Measurements from ENCODE around the gene LEFTY1. TPM values are rescaled to one million over a fixed set of nuclear protein-coding genes. Genes with fewer than 3 reads are reported as not detected.

Gene LEFTY1
- total RNA-seq, 2 experiments from 2014 or later = not detected

DNA sequence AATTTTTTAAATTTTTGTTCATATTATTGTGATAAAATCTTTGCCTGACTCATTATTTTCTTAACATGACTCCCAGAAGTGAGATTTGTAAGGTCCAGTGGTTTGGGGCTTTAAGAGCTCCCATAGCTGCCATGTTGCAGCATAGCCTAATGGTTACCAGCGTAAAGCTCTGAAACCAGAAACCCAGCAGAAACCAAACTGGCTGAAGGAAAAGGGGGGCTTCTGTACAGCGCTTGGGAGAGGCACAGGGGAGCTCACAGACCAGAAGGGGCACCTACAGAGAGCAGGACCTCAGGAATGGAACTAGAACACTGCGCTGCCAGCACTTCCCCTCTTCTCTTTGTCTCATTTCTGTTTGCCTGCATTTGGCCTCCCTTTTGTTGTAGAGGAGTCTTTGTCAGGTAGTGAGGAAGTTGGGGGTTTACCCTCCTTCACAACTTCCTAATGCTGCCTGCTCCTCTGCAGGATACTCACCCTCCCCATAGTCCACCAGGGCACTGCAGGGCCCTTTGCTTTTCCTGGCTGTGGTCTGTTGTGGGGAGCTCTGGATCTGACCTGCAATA is 37.7 kb upstream of the LEFTY1 start:
- ChIA-PET POLR2A (interaction anchor here (0.6 to 1.4 kb wide), 4 partner anchors 11 to 459 kb away, joined by 3 to 6 read pairs (median 4); partner anchors contain the start of genes SDE2 and SRP9), CTCF (interaction anchor here (1.3 to 1.5 kb wide), 2 partner anchors 16 to 36 kb away, joined by 5 read pairs; no protein-coding TSS in a partner anchor)
- H3K27ac Mint-ChIP-seq = peak overlapping the region; percentile 75
- H3K27me3 Mint-ChIP-seq (ENCODE audit: low read depth) = no peaks in the 10 kb centered on the region
- H3K9me3 Mint-ChIP-seq (ENCODE audit: insufficient read depth) = no peaks in the 10 kb centered on the region
- ATAC-seq (no peak), DNase-seq (no peak)
- H3K4me1 Mint-ChIP-seq (ENCODE audit: low read depth) = peaks cover 48% of the 10 kb centered on the region
- no peak overlapping the region for H3K4me3 Mint-ChIP-seq
- H3K36me3 Mint-ChIP-seq (ENCODE audit: low read depth) = peaks cover 11% of the 10 kb centered on the region

DNA sequence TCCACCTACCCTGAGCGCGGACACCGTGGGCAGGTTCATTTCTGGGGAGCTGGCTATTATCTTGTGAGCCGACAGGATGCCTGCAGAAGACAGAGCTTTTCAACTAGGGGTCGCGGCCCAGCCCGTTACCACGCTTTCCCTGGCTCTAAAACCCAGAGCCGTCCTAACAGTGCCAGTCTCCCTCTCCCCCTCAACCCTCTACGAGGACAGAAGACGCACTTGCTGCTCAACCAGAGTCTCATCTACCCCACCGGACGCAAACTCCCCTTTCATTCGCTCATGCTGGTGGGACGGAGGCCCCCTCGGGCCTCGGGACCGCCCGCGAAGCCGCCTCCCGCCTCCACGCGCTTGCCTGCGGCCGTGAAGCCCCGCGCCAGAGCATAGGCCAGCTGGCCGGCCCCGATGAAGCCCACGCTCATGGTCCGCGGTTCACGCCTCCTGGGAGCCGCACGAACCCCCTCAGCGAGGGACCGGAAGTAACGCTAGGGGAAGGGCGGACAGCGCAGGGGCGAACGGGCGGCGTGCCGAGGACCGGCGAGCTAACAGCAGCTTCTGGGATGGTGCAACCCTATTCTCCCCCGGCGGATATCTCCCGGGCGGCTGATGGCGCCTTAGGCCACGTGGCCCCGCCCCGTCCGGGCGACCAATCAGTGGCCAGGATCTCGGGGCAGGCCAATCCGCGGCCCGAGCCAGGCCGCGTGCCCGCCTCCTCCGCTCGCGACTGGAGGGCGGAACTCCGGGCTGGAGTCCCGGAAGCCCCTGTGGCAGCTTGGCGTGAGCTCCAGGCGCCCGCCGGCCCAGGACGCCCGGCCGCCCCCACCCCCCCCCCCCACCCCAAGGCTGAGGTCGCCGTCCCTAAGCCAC is 35.0 kb upstream of the LEFTY1 start, which contains the start of gene PYCR2:
PYCR2 (minus strand) TSS at position 559 of the 864 bp plus-strand sequence; CDS start at position 419, 140 bp downstream.
- ChIA-PET CTCF (interaction anchor here (0.6 to 2.2 kb wide), 9 partner anchors 7 to 146 kb away, joined by 3 to 11 read pairs (median 5); partner anchors contain the start of gene SRP9), POLR2A (interaction anchor here (0.6 to 2.7 kb wide), 19 partner anchors 14 to 496 kb away, joined by 3 to 23 read pairs (median 5); partner anchors contain the start of genes H3-3A, LBR, SDE2 and SRP9)
- Mint-ChIP-seq H3K4me3 (peak within 1 kb of the TSS; percentile 97), H3K4me1 (ENCODE audit: low read depth) (peaks cover 65% of the 10 kb centered on the region), H3K27ac (peak within 1 kb of the TSS; percentile 97), H3K36me3 (ENCODE audit: low read depth) (peaks cover 32% of the 10 kb centered on the region), H3K9me3 (ENCODE audit: insufficient read depth) (no peaks in the 10 kb centered on the region), H3K27me3 (ENCODE audit: low read depth) (no peaks in the 10 kb centered on the region)
- DNase-seq (peak; percentile 96), ATAC-seq (peak; percentile 98)

DNA sequence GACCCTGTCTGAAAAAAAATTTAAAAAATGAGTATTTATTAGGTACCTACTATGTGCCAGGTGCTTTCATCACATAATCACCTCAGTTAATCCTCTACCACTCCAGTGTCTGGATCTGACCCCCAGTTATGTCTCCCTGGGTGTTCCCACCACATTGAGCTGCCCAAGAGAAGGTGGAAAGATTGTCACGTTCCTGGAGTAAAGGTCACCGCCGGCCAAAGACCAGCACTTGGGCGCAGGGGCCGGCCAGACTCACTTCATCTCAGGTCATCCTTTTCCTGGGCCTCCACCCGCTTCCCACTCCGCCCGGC is 34.4 kb upstream of the LEFTY1 start:
- peaks cover 59% of the 10 kb centered on the region for H3K4me1 Mint-ChIP-seq (ENCODE audit: low read depth)
- H3K36me3 Mint-ChIP-seq (ENCODE audit: low read depth) = peaks cover 36% of the 10 kb centered on the region
- no peaks in the 10 kb centered on the region for H3K27me3 Mint-ChIP-seq (ENCODE audit: low read depth)
- H3K9me3 Mint-ChIP-seq (ENCODE audit: insufficient read depth) = no peaks in the 10 kb centered on the region
- H3K4me3 Mint-ChIP-seq = peak overlapping the region; percentile 97
- ATAC-seq (no peak), DNase-seq (no peak)
- H3K27ac Mint-ChIP-seq = peak overlapping the region; percentile 97
- POLR2A ChIA-PET = interaction anchor here (0.8 to 2.7 kb wide), 15 partner anchors 14 to 455 kb away, joined by 3 to 23 read pairs (median 6); partner anchors contain the start of genes H3-3A, SDE2, SRP9 and TMEM63A
- CTCF ChIA-PET = interaction anchor here (0.6 to 2.2 kb wide), 8 partner anchors 8 to 146 kb away, joined by 3 to 11 read pairs (median 6); partner anchors contain the start of gene SRP9

- H3K27me3 Mint-ChIP-seq (ENCODE audit: low read depth) = no peaks in the 10 kb centered on the region
- H3K36me3 Mint-ChIP-seq (ENCODE audit: low read depth) = peaks cover 48% of the 10 kb centered on the region
- H3K9me3 Mint-ChIP-seq (ENCODE audit: insufficient read depth) = no peaks in the 10 kb centered on the region
- no peak for ATAC-seq
- peaks cover 52% of the 10 kb centered on the region for H3K4me1 Mint-ChIP-seq (ENCODE audit: low read depth)
- H3K27ac Mint-ChIP-seq = peak overlapping the region; percentile 97
- no peak for DNase-seq
- POLR2A ChIA-PET = interaction anchor here (0.8 to 1.3 kb wide), 3 partner anchors 10 to 454 kb away, joined by 3 to 5 read pairs (median 5); partner anchors contain the start of gene SRP9
- CTCF ChIA-PET = interaction anchor here (0.7 to 1.5 kb wide), 3 partner anchors 11 to 41 kb away, joined by 3 to 4 read pairs (median 3); no protein-coding TSS in a partner anchor
- peak overlapping the region; percentile 97 for H3K4me3 Mint-ChIP-seq
Measured at GRCh38 chr1:225921734-225922709, 33.1 kb upstream of the LEFTY1 start.

- H3K9me3 Mint-ChIP-seq (ENCODE audit: insufficient read depth) = no peaks in the 10 kb centered on the region
- POLR2A ChIA-PET = no interaction called here
- peak overlapping the region; percentile 78 for H3K27ac Mint-ChIP-seq
- no peak for ATAC-seq
- CTCF ChIA-PET = interaction anchor here (0.8 to 1.5 kb wide), 4 partner anchors 8 to 67 kb away, joined by 4 read pairs; no protein-coding TSS in a partner anchor
- H3K4me3 Mint-ChIP-seq = no peak overlapping the region
- H3K27me3 Mint-ChIP-seq (ENCODE audit: low read depth) = no peaks in the 10 kb centered on the region
- H3K36me3 Mint-ChIP-seq (ENCODE audit: low read depth) = peaks cover 55% of the 10 kb centered on the region
- peaks cover 43% of the 10 kb centered on the region for H3K4me1 Mint-ChIP-seq (ENCODE audit: low read depth)
- no peak for DNase-seq
Measured at GRCh38 chr1:225919906-225920305, 31.0 kb upstream of the LEFTY1 start.

- H3K27ac Mint-ChIP-seq = no peak overlapping the region
- H3K27me3 Mint-ChIP-seq (ENCODE audit: low read depth) = no peaks in the 10 kb centered on the region
- H3K36me3 Mint-ChIP-seq (ENCODE audit: low read depth) = peaks cover 54% of the 10 kb centered on the region
- H3K4me3 Mint-ChIP-seq = no peak overlapping the region
- ATAC-seq = no peak
- DNase-seq = no peak
- ChIA-PET CTCF (no interaction called here), POLR2A (no interaction called here)
- peaks cover 37% of the 10 kb centered on the region for H3K4me1 Mint-ChIP-seq (ENCODE audit: low read depth)
- H3K9me3 Mint-ChIP-seq (ENCODE audit: insufficient read depth) = no peaks in the 10 kb centered on the region
Measured at GRCh38 chr1:225918280-225918679, 29.3 kb upstream of the LEFTY1 start.

DNA sequence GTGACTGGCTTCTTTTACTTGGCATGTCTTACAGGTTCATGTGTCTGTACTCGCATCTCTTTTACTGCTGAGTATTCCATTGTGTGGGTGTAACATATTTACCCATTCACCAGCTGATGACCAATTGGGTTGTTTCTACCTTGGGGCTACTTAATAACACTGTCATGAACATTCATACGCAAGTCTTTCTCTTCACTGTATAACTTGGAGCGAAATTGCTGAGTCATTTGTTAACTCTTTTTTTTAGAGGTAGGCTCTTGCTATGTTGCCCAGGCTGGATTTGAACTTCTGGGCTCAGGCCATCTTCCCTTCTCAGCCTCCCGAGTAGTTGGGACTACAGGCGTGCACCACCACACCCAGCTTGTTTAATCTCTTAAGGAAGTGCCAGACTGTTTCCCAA is 28.6 kb upstream of the LEFTY1 start:
- POLR2A ChIA-PET = no interaction called here
- no peak overlapping the region for H3K4me3 Mint-ChIP-seq
- peaks cover 32% of the 10 kb centered on the region for H3K4me1 Mint-ChIP-seq (ENCODE audit: low read depth)

GRCh38 chr1:225917101-225917500 is 28.2 kb upstream of the LEFTY1 start:
- Mint-ChIP-seq H3K27me3 (ENCODE audit: low read depth) (no peaks in the 10 kb centered on the region), H3K36me3 (ENCODE audit: low read depth) (peaks cover 45% of the 10 kb centered on the region), H3K9me3 (ENCODE audit: insufficient read depth) (no peaks in the 10 kb centered on the region), H3K27ac (no peak overlapping the region), H3K4me3 (no peak overlapping the region), H3K4me1 (ENCODE audit: low read depth) (peaks cover 28% of the 10 kb centered on the region)
- POLR2A ChIA-PET = no interaction called here
- DNase-seq (no peak), ATAC-seq (no peak)
- CTCF ChIA-PET = no interaction called here

More for the DNA sequence above, 28.6 kb upstream of the LEFTY1 start:
- CTCF ChIA-PET = no interaction called here
- Mint-ChIP-seq H3K27me3 (ENCODE audit: low read depth) (no peaks in the 10 kb centered on the region), H3K9me3 (ENCODE audit: insufficient read depth) (no peaks in the 10 kb centered on the region), H3K27ac (peak overlapping the region; percentile 16), H3K36me3 (ENCODE audit: low read depth) (peaks cover 48% of the 10 kb centered on the region)
- ATAC-seq = no peak
- DNase-seq = no peak

- Mint-ChIP-seq H3K27ac (no peak overlapping the region), H3K4me3 (no peak overlapping the region), H3K9me3 (ENCODE audit: insufficient read depth) (no peaks in the 10 kb centered on the region), H3K36me3 (ENCODE audit: low read depth) (peaks cover 36% of the 10 kb centered on the region), H3K4me1 (ENCODE audit: low read depth) (peaks cover 21% of the 10 kb centered on the region), H3K27me3 (ENCODE audit: low read depth) (no peaks in the 10 kb centered on the region)
- DNase-seq (no peak), ATAC-seq (no peak)
- CTCF ChIA-PET = no interaction called here
- POLR2A ChIA-PET = no interaction called here
Measured at GRCh38 chr1:225915538-225915991, 26.6 kb upstream of the LEFTY1 start.

GRCh38 chr1:225914947-225915346 is 26.0 kb upstream of the LEFTY1 start:
- ChIA-PET POLR2A (no interaction called here), CTCF (no interaction called here)
- Mint-ChIP-seq H3K36me3 (ENCODE audit: low read depth) (peaks cover 31% of the 10 kb centered on the region), H3K27me3 (ENCODE audit: low read depth) (no peaks in the 10 kb centered on the region), H3K4me3 (no peak overlapping the region), H3K27ac (no peak overlapping the region), H3K4me1 (ENCODE audit: low read depth) (peaks cover 21% of the 10 kb centered on the region), H3K9me3 (ENCODE audit: insufficient read depth) (no peaks in the 10 kb centered on the region)
- DNase-seq (no peak), ATAC-seq (no peak)

DNA sequence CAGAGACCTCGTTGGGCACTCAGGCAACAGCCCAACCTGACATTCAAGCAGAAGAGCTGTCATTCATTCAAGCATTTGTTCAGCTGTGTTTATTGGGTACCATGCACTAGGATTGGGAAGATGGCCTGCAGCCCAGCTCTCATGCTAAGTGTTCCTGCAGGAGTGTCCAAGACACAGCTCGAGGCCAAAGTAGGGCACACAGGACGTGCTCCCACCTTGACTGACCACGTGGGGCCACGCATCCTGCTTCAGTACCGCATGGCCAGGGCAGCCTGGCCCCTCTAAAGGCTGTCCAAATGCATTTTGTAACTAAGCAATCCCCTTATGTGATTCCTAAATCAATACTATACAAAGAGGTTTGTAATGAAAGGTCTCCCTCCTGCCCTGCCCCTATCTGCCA is 25.4 kb upstream of the LEFTY1 start:
- ChIA-PET CTCF (no interaction called here), POLR2A (no interaction called here)
- Mint-ChIP-seq H3K36me3 (ENCODE audit: low read depth) (peaks cover 26% of the 10 kb centered on the region), H3K27me3 (ENCODE audit: low read depth) (no peaks in the 10 kb centered on the region), H3K4me3 (no peak overlapping the region), H3K27ac (no peak overlapping the region), H3K4me1 (ENCODE audit: low read depth) (peaks cover 21% of the 10 kb centered on the region), H3K9me3 (ENCODE audit: insufficient read depth) (no peaks in the 10 kb centered on the region)
- DNase-seq (no peak), ATAC-seq (no peak)

Measured in activated CD8-positive, alpha-beta T cell treated with anti-CD3 and anti-CD28 coated beads, Interleukin-2, amount 10 ng/mL, durations not matched to agents 7 days and 5 days (primary cell).